ENCODE data around the gene PLCL1. TPM values are rescaled to one million over a fixed set of nuclear protein-coding genes. Genes with fewer than 3 reads are reported as not detected.

PLCL1 gene
- total and polyA plus RNA-seq, 2 donors (not counting 3 experiments of a cell fraction or from before 2014, with no cell fraction given) = 0.79 to 3.4 TPM

DNA sequence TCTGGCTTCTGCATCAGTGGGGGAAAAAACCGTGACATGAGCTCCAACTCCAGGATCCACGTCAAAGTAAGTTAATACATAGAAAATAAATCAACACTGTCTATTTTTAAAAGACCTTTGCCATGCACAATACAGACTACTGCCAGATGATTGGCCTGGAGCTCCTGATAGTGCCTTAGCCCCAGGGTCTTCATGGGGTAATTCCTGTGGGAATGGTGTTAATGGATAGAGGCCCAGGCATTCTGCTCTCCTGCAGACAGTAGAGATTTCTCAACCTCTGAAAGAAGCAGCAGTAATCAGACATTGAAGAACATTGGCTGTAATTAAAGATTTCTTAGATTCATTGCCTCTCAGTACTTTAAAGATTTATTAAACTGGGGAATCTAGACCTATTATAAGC is 4.3 kb upstream of the PLCL1 start:
- Histone ChIP-seq H3K9me3 (replicated peaks; ENCODE audit: control insufficient read depth, insufficient read depth, low read length) (no peaks in the 10 kb centered on the region), H3K4me2 (ENCODE audit: insufficient read depth, low read length) (no peak overlapping the region), H3K9me1 (replicated peaks; ENCODE audit: control insufficient read depth, extremely low read depth, insufficient read depth, low read length) (no peaks in the 10 kb centered on the region), H4K20me1 (replicated peaks; ENCODE audit: control insufficient read depth, extremely low read depth, insufficient read depth, low read length) (no peaks in the 10 kb centered on the region), H3K4me3 (replicated peaks in 1 of 3; ENCODE audit: insufficient read depth in 1 of 3, low read depth in 1 of 3, low read length in 3 of 3) (no peak overlapping the region), H3K4me1 (ENCODE audit: control insufficient read depth, extremely low read depth, insufficient read depth, low read length) (peaks cover 5% of the 10 kb centered on the region), H3K27me3 (ENCODE audit: control insufficient read depth in 2 of 2, insufficient read depth in 2 of 2, low read length in 2 of 2) (peaks cover 0 to 2% of the 10 kb centered on the region in 2 experiments), H3K9ac (replicated peaks; ENCODE audit: extremely low read depth, insufficient read depth, low read length) (no peak overlapping the region), H3K79me2 (ENCODE audit: control insufficient read depth, insufficient read depth, low read length) (no peaks in the 10 kb centered on the region), H2AFZ (ENCODE audit: low read depth, low read length) (no peak overlapping the region), H3K27ac (ENCODE audit: insufficient read depth, low read depth, low read length) (no peak overlapping the region), H3K36me3 (ENCODE audit: control insufficient read depth in 2 of 2, extremely low read depth in 1 of 2, insufficient read depth in 2 of 2, low read length in 2 of 2) (no peaks in the 10 kb centered on the region)
- FAIRE-seq (no peak), DNase-seq (ENCODE audit: low read depth, low spot score) (no peak)
- intact Hi-C loops (cut with micrococcal nuclease) (loop anchor here (10.0 kb wide), 1 partner anchor 1665 kb away; no protein-coding TSS in a partner anchor), dilution Hi-C loops (cut with MboI; ENCODE audit: extremely low pct_ligation_motif_present, low sequenced_read_pairs) (no loop called here)
- TF ChIP-seq, protein P1, sequence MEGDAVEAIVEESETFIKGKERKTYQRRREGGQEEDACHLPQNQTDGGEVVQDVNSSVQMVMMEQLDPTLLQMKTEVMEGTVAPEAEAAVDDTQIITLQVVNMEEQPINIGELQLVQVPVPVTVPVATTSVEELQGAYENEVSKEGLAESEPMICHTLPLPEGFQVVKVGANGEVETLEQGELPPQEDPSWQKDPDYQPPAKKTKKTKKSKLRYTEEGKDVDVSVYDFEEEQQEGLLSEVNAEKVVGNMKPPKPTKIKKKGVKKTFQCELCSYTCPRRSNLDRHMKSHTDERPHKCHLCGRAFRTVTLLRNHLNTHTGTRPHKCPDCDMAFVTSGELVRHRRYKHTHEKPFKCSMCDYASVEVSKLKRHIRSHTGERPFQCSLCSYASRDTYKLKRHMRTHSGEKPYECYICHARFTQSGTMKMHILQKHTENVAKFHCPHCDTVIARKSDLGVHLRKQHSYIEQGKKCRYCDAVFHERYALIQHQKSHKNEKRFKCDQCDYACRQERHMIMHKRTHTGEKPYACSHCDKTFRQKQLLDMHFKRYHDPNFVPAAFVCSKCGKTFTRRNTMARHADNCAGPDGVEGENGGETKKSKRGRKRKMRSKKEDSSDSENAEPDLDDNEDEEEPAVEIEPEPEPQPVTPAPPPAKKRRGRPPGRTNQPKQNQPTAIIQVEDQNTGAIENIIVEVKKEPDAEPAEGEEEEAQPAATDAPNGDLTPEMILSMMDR (IDR thresholded peaks at IDR 0.05; ENCODE audit: extremely low read depth in 1 of 2, insufficient read depth in 1 of 2, low read depth in 1 of 2, low read length in 2 of 2) = no peak
- TF ChIP-seq POLR2AphosphoS5 (IDR thresholded peaks at IDR 0.05; ENCODE audit: insufficient read depth, low read depth, low read length) = no peak
- TF ChIP-seq, protein P2, sequence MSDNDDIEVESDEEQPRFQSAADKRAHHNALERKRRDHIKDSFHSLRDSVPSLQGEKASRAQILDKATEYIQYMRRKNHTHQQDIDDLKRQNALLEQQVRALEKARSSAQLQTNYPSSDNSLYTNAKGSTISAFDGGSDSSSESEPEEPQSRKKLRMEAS (IDR thresholded peaks at IDR 0.05; ENCODE audit: insufficient read depth, insufficient read length) = no peak
- TF ChIP-seq JUN (IDR thresholded peaks at IDR 0.05; ENCODE audit: borderline replicate concordance, insufficient read depth, insufficient read length, low read depth) = no peak
- no peak for TF ChIP-seq FOS (IDR thresholded peaks at IDR 0.05; ENCODE audit: borderline replicate concordance, insufficient read depth, low read length)
- TF ChIP-seq GATA2 (IDR thresholded peaks at IDR 0.05; ENCODE audit: insufficient read depth, insufficient read length, low read depth, low read length) = no peak
- no peak for TF ChIP-seq MYC (IDR thresholded peaks at IDR 0.05; ENCODE audit: low read depth, low read length)
- no TSS peak for BruUV-seq (replicated peaks)
- CTCF ChIA-PET = interaction anchor here (1.0 to 4.0 kb wide), 5 partner anchors 13 to 497 kb away, joined by 3 to 55 read pairs (median 8); no protein-coding TSS in a partner anchor
- POLR2A ChIA-PET = no interaction called here
